SKM-1 (cell line): ENCODE measurements around the gene TSGA10.
A peak's percentile ranks its signal among the peaks of the same experiment; 100 is the strongest.
"Not testable (repeated sequence)": the region's sequence is repeated elsewhere in the genome, so short reads cannot be mapped to it uniquely, and the experiment has no call there.

ENCODE experiments used
- DNase-seq: peaks from one replicate; lab custom pipeline; 2025; ENCODE audit not compliant: unreplicated experiment; lab: John Stamatoyannopoulos, UW

Gene TSGA10

GRCh38 chr2:99079226-99079625, 75.5 kb downstream of the TSGA10 start:
- DNase-seq, result no peak

- DNase-seq, result no peak
These were observed 82.2 kb downstream of the TSGA10 start for GRCh38 chr2:99072551-99072950.

- peak; percentile 16 for DNase-seq
These were observed 86.7 kb downstream of the TSGA10 start for GRCh38 chr2:99067871-99068625.

- peak; percentile 29 for DNase-seq
These were observed 88.4 kb downstream of the TSGA10 start for GRCh38 chr2:99066075-99066958.

GRCh38 chr2:99049187-99049586, 105.6 kb downstream of the TSGA10 start:
- not testable (repeated sequence) for DNase-seq

GRCh38 chr2:99040736-99041300, 113.9 kb downstream of the TSGA10 start:
- DNase-seq, result not testable (repeated sequence)

GRCh38 chr2:99035920-99036319, 118.8 kb downstream of the TSGA10 start:
- no peak for DNase-seq

GRCh38 chr2:99032786-99033185, 122.0 kb downstream of the TSGA10 start:
- DNase-seq, result no peak

- DNase-seq, result no peak
These were observed 122.7 kb downstream of the TSGA10 start for GRCh38 chr2:99032001-99032400.

GRCh38 chr2:99031481-99031880, 123.3 kb downstream of the TSGA10 start:
- DNase-seq, result no peak

GRCh38 chr2:99028558-99028957, 126.2 kb downstream of the TSGA10 start:
- no peak for DNase-seq

- no peak for DNase-seq
These were observed 126.9 kb downstream of the TSGA10 start for GRCh38 chr2:99027856-99028255.

GRCh38 chr2:99000708-99001107, 154.0 kb downstream of the TSGA10 start:
- DNase-seq, result no peak

- DNase-seq, result not testable (repeated sequence)
These were observed 166.0 kb downstream of the TSGA10 start for GRCh38 chr2:98988695-98989094.

- DNase-seq, result no peak
These were observed 168.7 kb downstream of the TSGA10 start for GRCh38 chr2:98985905-98986666.

GRCh38 chr2:98975611-98976010, 179.1 kb downstream of the TSGA10 start:
- DNase-seq, result no peak

- no peak for DNase-seq
These were observed 182.1 kb downstream of the TSGA10 start for GRCh38 chr2:98972582-98973167.

GRCh38 chr2:98959810-98960507, 194.8 kb downstream of the TSGA10 start:
- no peak for DNase-seq

- no peak for DNase-seq
These were observed 201.8 kb downstream of the TSGA10 start for GRCh38 chr2:98952966-98953365.
